GM18517 (cell line): ENCODE results near the gene WWC1.
"Not testable (repeated sequence)": the region's sequence is repeated elsewhere in the genome, so short reads cannot be mapped to it uniquely, and the experiment has no call there.

Experiments used
- ATAC-seq: cut with Tn5 transposase; IDR thresholded peaks from one replicate; pipeline ENCODE4 v1.9.1; 2021; ENCODE audit warnings: mild to moderate bottlenecking, moderate library complexity; ENCODE audit not compliant: unreplicated experiment

WWC1 gene

GRCh38 chr5:168285696-168286095 lies 5.7 kb upstream of the WWC1 start:
- ATAC-seq, result no peak

- ATAC-seq, result no peak
Measured at GRCh38 chr5:168286386-168286785, 5.1 kb upstream of the WWC1 start.

GRCh38 chr5:168286863-168287262 lies 4.6 kb upstream of the WWC1 start:
- not testable (repeated sequence) for ATAC-seq

- no peak for ATAC-seq
Measured at GRCh38 chr5:168287362-168287761, 4.1 kb upstream of the WWC1 start.

GRCh38 chr5:168288349-168289245 lies 2.8 kb upstream of the WWC1 start:
- no peak for ATAC-seq

GRCh38 chr5:168290902-168291341 lies 523 bp upstream of the WWC1 start:
- ATAC-seq, result no peak

GRCh38 chr5:168291964-168292785 lies 730 bp downstream of the WWC1 start:
- ATAC-seq, result peak; percentile 26

- ATAC-seq, result no peak
Measured at GRCh38 chr5:168292786-168293696, 1.6 kb downstream of the WWC1 start.

- no peak for ATAC-seq
Measured at GRCh38 chr5:168295574-168296201, 4.2 kb downstream of the WWC1 start.

- ATAC-seq, result no peak
Measured at GRCh38 chr5:168296682-168297081, 5.2 kb downstream of the WWC1 start.

GRCh38 chr5:168298949-168299348 lies 7.5 kb downstream of the WWC1 start:
- ATAC-seq, result no peak

GRCh38 chr5:168299372-168299771 lies 7.9 kb downstream of the WWC1 start:
- ATAC-seq, result no peak

- no peak for ATAC-seq
Measured at GRCh38 chr5:168300326-168301182, 9.1 kb downstream of the WWC1 start.

GRCh38 chr5:168301593-168302390 lies 10.3 kb downstream of the WWC1 start:
- ATAC-seq, result no peak

- no peak for ATAC-seq
Measured at GRCh38 chr5:168302785-168303184, 11.3 kb downstream of the WWC1 start.

GRCh38 chr5:168303393-168304025 lies 12.1 kb downstream of the WWC1 start:
- no peak for ATAC-seq

GRCh38 chr5:168304349-168304748 lies 12.9 kb downstream of the WWC1 start:
- ATAC-seq, result no peak

GRCh38 chr5:168305281-168305680 lies 13.8 kb downstream of the WWC1 start:
- ATAC-seq, result no peak
